Activated naive CD8-positive, alpha-beta T cell treated with anti-CD3 and anti-CD28 coated beads for 36 hours (primary cell): Measurements from ENCODE around the gene RHD. TPM values are rescaled to one million over a fixed set of nuclear protein-coding genes. Genes with fewer than 3 reads are reported as not detected.
"Not testable (repeated sequence)": the region's sequence is repeated elsewhere in the genome, so short reads cannot be mapped to it uniquely, and the experiment has no call there.

Experiments used
- DNase-seq: peaks from one replicate; pipeline ENCODE4 v3.0.0; 2021
- H3K27ac Mint-ChIP-seq: one replicate; pipeline ENCODE4 v1.8.0; 2022; ENCODE audit warnings: mild to moderate bottlenecking, moderate library complexity, mixed read lengths
- H3K27me3 Mint-ChIP-seq: one replicate; pipeline ENCODE4 v1.8.0; 2022; ENCODE audit warnings: mild to moderate bottlenecking, mixed read lengths
- H3K36me3 Mint-ChIP-seq: one replicate; pipeline ENCODE4 v1.8.0; 2021; ENCODE audit warnings: mild to moderate bottlenecking, mixed read lengths
- H3K4me1 Mint-ChIP-seq: one replicate; pipeline ENCODE4 v1.8.0; 2021; ENCODE audit warnings: mixed read lengths
- H3K4me3 Mint-ChIP-seq: one replicate; pipeline ENCODE4 v1.8.0; 2022; ENCODE audit warnings: mild to moderate bottlenecking, moderate library complexity, mixed read lengths
- H3K9me3 Mint-ChIP-seq: one replicate; pipeline ENCODE4 v1.8.0; 2022; ENCODE audit warnings: mixed read lengths
- total RNA-seq, 2 experiments: library from RNA; stranded (reverse); gene quantifications; one replicate each; pipeline ENCODE4 v1.2.3, GENCODE V29; 2021

Gene RHD
- total RNA-seq, 2 experiments from 2014 or later, result not detected

DNA sequence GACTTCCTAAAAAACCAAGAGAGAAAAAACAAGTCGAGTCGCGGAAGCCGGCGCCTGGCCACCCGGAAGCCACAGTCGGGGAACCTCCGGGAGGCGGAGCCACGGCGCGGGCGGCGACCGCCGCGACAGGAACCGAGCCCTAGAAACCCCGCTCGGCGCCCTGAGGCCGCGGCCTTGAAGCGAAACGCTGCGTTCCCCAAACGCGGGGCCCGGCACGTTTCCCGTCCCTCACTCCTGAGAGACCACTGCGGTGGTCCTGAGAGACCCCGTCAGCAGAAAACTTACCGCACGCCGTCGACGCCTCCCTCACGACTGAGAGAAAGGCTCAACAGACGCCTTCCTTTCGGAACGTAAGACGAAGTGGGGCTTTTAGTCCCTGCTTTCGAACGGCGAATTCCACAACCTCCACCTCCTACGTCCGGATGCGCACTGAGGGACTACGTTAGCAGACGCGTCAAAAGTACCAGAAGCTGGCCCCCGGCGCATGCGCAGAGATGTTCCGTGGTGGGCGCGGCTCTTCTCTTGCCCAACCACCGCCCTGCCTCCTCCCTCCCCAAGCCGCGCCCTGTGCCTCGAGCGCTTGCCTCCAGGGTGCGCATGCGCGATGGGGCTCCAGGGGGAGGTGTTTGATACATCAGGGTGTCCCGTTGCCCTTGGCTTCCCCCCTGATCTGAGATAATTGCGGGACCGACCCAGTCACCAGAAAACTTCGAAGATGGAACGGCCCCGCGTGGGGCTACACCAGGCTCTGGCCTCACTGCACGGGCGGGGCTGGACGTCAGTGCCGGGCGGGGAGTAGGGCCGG is 25.1 kb upstream of the RHD start, which contains the start of gene RSRP1:
Gene RSRP1 (minus strand): TSS at position 431 of the 805 bp plus-strand sequence. CDS start 491 bp downstream, outside the sequence.
- H3K4me1 Mint-ChIP-seq, result peaks cover 37% of the 10 kb centered on the region
- no peaks in the 10 kb centered on the region for H3K9me3 Mint-ChIP-seq
- DNase-seq, result peak; percentile 100
- H3K27ac Mint-ChIP-seq, result peak within 1 kb of the TSS; percentile 99
- H3K4me3 Mint-ChIP-seq, result peak within 1 kb of the TSS; percentile 88
- H3K36me3 Mint-ChIP-seq, result peaks cover 42% of the 10 kb centered on the region
- no peaks in the 10 kb centered on the region for H3K27me3 Mint-ChIP-seq

DNA sequence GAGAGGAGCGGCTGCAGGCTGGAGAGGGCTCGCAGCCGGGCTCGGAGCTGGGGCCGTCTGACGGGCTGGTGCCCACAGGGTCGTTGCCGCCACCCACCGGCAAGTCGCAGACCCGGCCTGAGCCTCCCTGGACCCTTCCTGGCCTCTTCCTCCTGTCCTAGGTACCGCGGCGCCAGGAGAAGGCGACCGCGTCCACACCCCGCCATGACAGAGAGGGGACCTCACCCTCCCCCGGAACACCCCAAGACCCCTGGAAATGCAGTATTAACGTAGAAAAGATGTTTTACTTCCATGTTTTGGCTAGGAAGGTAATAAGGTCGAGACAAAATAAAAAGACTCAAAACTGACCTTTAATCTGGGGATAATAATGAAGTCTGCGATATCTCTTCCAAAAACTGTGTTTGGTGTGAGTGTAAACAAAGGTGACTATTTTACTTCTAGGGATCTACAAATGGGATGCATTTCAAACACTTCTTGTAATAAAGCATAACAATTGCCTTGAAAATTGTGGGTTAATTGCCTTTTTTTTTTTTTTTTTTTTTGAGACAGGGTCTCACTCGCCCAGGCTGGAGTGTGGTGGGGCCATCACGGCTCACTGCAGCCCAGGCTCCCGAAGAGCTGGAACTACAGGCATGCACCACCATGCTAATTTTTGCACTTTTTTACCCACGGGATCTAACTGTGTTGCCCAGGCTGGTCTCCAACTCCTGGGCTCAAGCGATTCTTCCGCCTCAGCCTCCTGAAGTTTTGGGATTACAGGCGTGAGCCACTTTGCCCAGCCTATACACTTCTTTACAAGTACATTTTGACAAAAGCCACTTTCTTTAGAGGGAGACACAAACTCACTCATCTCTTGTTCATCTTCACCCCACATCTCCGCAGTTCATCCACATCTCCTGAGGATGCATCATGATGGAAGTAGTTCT is 24.2 kb upstream of the RHD start:
- H3K27ac Mint-ChIP-seq, result peak overlapping the region; percentile 99
- no peaks in the 10 kb centered on the region for H3K9me3 Mint-ChIP-seq
- peaks cover 34% of the 10 kb centered on the region for H3K36me3 Mint-ChIP-seq
- H3K4me1 Mint-ChIP-seq, result peaks cover 32% of the 10 kb centered on the region
- peak overlapping the region; percentile 88 for H3K4me3 Mint-ChIP-seq
- no peak for DNase-seq
- no peaks in the 10 kb centered on the region for H3K27me3 Mint-ChIP-seq

DNA sequence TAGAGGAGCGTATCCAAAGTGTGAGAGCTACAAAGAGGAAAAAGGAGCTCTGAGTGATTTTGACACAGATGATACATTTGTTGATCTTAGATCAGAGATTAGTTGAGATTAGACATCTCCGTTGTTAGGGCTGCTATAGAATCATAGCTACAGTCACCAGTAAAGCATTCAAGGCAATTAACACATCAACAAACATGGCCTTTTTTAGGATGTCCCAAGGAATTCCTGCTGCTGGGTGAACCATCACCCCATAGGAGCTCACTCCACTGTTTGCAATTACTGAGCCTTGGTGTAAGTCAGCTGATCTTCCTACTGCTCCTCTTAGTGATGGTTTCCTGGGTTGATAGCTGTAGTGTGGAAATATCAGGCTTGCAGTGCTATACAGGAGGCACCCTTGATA is 18.4 kb upstream of the RHD start:
- Mint-ChIP-seq H3K9me3 (no peaks in the 10 kb centered on the region), H3K27me3 (no peaks in the 10 kb centered on the region), H3K27ac (no peak overlapping the region), H3K4me3 (no peak overlapping the region), H3K4me1 (peaks cover 1% of the 10 kb centered on the region), H3K36me3 (no peaks in the 10 kb centered on the region)
- DNase-seq, result no peak

DNA sequence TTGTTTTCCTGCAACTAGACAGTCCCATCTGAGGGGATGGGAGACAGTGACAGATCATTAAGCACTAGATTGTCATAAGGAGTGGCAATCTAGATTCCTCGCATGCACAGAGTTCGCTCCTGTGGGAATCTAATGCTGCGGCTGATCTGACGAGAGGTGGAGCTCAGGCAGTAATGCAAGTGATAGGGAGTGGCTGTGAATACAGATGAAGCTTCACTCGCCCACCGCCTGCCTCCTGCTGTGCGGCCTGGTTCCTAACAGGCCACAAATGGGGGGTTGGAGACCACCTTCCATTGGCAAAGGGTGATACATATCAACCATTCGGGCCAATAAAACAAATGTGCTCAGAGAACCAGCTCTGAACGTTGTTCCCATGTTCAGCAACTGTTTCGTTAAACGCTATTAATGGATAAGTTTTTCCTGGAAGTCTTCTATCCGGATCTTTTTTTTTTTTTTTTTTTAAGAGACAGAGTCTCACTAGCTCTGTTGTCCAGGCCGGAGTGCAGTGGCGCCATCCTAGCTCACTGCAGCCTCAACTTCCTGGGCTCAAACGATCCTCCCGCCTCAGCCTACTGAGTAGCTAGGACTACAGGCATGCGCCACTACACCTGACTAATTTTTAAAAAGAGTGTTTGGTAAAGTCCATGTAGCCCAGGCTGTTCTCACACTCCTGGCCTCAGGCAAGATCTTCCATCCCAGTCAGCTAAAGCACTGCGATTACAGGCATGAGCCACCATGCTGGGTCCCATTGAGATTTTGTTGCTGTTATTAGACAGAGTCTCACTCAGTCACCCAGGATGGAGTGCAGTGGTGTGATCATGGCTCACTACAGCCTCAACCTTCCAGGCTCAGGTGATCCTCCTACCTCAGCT is 16.4 kb upstream of the RHD start:
- no peak overlapping the region for H3K27ac Mint-ChIP-seq
- H3K4me1 Mint-ChIP-seq, result peaks cover 9% of the 10 kb centered on the region
- DNase-seq, result no peak
- H3K27me3 Mint-ChIP-seq, result no peaks in the 10 kb centered on the region
- H3K9me3 Mint-ChIP-seq, result no peaks in the 10 kb centered on the region
- H3K36me3 Mint-ChIP-seq, result no peaks in the 10 kb centered on the region
- H3K4me3 Mint-ChIP-seq, result no peak overlapping the region

DNA sequence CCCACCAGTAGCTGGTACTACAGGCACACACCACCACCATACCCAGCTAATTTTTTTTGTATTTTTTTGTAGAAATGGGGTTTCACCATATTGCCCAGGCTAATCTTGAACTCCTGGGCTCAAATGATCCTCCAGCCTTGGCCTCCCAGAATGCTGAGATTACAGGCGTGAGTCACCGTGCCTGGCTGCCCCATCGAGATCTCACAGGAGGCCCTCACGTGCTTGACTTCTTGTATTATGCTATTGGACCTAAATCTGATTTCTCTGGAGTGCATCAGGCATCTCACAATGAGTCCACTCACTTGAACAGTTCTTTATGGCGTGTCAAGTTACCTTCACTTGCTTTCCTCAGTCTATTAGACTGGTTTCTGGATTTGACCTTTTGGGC is 15.7 kb upstream of the RHD start:
- Mint-ChIP-seq H3K27ac (no peak overlapping the region), H3K4me1 (peaks cover 9% of the 10 kb centered on the region), H3K36me3 (no peaks in the 10 kb centered on the region), H3K4me3 (no peak overlapping the region), H3K27me3 (no peaks in the 10 kb centered on the region), H3K9me3 (no peaks in the 10 kb centered on the region)
- DNase-seq, result no peak

DNA sequence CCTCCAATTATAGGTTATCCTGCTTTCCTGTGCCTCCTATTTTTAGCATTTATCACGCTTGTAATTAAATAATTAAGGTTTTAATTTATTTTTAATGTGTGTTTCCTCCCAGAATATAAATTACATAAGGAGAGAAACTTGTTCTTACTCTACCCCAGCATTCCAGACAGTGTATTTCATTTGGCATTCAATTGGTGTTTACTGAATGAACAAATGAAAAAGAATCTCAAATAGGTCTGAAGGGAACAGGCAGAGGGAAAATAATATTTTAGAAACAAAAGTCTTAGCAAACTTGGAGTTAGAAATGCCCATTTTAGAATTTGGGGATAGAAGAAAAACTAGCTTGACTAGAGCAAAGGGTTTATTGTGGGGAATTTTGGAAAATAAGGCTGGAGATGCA is 15.1 kb upstream of the RHD start:
- Mint-ChIP-seq H3K4me1 (peaks cover 9% of the 10 kb centered on the region), H3K4me3 (no peak overlapping the region), H3K36me3 (no peaks in the 10 kb centered on the region), H3K27me3 (no peaks in the 10 kb centered on the region), H3K9me3 (no peaks in the 10 kb centered on the region), H3K27ac (no peak overlapping the region)
- no peak for DNase-seq

DNA sequence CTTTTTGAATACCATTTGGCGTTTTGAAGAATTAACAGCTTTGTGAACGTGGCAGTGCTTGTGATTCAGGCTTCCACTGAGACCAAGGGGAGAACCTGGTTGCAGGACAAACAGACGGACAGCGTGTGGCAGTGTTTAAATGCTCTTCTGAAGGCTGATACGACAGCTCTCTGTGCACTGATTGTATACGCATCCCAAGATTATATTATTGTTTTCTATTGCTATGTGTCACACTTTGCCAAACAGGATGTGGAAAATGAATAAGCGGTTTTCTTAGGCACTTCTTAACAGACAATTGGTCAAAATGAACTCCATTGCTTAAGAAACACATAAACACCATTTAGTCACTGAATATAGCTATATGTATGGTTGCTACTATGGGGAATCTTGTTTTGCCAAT is 12.5 kb upstream of the RHD start:
- H3K27ac Mint-ChIP-seq, result not testable (repeated sequence)

DNA sequence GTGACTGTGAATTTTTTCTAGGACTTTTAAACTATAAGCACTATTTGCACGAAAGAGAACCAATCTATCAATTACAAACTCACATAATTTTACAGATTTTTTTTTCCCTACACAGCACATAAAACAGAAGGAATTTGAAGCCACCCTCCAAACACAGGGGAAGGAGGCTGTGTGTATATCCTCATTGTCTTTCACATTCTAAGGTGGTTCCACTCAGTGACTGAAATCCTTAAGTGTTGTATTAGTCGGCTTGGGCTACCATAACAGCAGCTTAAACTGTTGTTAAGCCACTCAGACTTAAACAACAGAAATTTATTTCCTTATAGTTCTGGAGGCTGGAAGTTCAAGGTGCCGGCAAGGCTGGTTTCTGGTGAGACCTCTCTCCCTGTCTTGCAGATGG is 12.0 kb upstream of the RHD start:
- H3K4me3 Mint-ChIP-seq, H3K27ac Mint-ChIP-seq, DNase-seq: not testable (repeated sequence)

More for the DNA sequence above, 12.5 kb upstream of the RHD start:
- H3K4me1 Mint-ChIP-seq, result peaks cover 13% of the 10 kb centered on the region
- not testable (repeated sequence) for H3K27me3 Mint-ChIP-seq, H3K36me3 Mint-ChIP-seq, H3K4me3 Mint-ChIP-seq, DNase-seq, H3K9me3 Mint-ChIP-seq

DNA sequence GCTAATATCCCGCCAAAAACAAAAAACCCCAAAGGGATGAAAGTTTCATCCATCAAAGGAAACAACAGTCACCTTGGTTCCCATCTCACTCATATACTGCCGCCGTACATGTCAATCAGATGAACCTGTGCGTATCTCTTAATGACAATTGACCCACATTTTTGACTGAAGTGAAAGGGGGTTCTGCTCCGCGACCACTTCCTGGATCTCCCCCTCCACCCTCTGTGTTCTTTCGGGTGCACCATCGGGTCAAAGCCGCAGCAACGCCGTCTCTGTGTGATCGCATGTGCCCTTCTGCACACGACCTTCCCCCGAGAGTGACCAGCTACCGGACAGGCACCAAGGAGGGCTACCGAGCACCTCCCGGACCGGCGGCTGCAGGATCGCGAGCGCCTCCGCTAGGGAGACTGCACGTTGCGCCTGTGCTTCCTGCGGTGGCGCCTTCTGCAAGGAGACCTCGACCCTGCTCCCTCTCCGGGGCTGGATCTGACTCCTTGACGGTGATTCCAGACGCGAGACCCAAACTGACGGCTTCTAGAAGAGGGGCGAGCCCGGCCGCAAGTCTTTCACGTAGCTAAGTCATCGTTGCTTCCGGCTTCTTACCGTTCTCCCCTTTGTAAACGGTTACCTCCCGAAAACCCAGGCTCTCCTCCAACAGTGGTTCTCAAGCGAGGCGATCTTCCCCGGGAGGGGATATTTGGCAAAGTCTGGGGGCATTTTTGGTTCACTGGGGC is 5.6 kb upstream of the RHD start:
- H3K27me3 Mint-ChIP-seq, H3K9me3 Mint-ChIP-seq, H3K4me1 Mint-ChIP-seq, H3K36me3 Mint-ChIP-seq: not testable (repeated sequence)
- DNase-seq, result peak; percentile 12
- Mint-ChIP-seq H3K4me3 (peak overlapping the region; percentile 87), H3K27ac (peak overlapping the region; percentile 86)

More for the DNA sequence above, 12.0 kb upstream of the RHD start:
- H3K27me3 Mint-ChIP-seq, H3K9me3 Mint-ChIP-seq, H3K36me3 Mint-ChIP-seq: not testable (repeated sequence)
- peaks cover 13% of the 10 kb centered on the region for H3K4me1 Mint-ChIP-seq

DNA sequence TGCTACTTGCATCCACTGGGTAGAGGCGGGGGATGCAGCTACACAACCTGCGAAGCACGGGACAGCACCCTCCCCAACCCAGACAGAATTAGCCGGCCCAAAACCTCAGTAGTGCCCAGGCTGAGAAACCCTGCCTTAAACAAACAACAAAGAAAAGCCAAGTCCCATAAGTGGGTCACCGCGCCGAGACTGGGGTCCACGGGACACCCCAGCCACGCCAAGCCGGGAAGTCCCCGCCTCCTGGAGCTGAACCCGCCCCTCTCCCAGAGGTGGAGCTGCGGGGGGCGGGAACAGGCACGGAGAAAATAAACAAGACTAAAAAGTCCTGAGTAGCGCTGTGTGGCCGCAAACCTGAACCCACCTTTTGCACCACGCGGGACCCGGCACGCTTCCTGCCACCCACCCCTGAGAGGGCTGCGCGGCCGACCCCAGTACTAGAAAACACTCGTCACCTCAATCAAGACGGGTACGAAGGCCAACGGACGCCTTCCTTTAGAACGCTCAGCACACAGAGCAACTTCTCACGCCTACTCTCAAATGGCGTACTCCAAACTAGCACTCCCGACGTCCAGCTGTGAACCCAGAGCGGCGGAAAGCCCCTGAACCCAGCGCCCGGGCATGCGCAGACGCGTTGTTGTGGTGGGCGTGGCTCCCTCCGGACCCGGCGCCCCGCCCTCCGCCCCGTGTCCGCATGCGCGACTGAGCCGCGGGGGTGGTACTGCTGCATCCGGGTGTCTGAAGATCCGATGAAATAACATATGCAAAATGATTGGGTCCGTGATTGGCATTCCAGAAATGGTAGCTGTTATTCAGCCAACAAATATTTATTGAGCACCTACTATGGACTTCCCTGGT is 4.8 kb upstream of the RHD start:
- H3K36me3 Mint-ChIP-seq, H3K9me3 Mint-ChIP-seq, H3K27me3 Mint-ChIP-seq, H3K4me1 Mint-ChIP-seq: not testable (repeated sequence)
- Mint-ChIP-seq H3K4me3 (peak overlapping the region; percentile 72), H3K27ac (peak overlapping the region; percentile 69)
- peak; percentile 84 for DNase-seq

DNA sequence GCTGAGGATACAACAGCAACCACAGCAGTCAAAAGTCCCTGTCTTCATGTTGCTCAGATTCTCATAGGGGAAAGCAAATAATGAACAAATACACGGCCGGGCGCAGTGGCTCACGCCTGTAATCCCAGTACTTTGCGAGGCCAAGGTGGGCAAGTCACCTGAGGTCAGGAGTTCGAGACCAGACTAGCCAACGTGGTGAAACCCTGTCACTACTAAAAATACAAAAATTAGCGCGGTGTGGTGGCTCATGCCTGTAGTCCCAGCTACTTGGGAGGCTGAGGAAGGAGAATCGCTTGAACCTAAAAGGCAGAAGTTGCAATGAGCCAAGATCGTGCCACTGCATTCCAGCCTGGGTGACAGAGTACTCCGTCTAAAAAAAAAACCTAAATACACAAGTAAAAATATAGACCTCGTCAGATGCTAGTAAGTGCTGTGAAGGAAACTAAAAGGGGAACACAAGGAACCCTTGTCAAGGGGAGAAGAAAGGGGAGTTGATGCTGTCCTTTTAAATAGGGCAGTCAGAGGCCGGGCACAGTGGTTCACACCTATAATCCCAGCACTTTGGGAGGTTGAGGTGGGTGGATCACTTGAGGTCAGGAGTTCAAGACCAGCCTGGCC is 4.1 kb upstream of the RHD start:
- not testable (repeated sequence) for H3K9me3 Mint-ChIP-seq, DNase-seq, H3K4me1 Mint-ChIP-seq, H3K27me3 Mint-ChIP-seq, H3K36me3 Mint-ChIP-seq
- H3K4me3 Mint-ChIP-seq, result peak overlapping the region; percentile 72
- peak overlapping the region; percentile 51 for H3K27ac Mint-ChIP-seq

DNA sequence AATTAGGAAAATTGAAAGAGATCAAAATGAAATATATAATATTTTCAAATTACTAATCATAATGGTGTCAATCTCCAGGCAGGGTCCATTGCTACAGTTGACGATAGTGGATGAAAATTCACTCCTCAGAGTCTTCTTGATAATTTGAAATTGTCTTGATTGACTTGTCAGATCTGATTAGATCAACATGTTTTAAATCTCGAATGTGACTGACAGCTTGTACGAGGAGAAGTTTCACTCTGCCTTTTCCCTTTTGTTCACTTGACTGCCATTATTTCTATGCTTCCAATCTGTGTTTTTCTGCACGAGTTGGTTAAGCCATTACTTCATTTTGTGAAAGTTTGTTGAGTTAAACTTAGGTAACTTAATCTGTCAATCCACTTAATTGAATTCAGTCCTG is 3.3 kb downstream of the RHD start:
- not testable (repeated sequence) for H3K27ac Mint-ChIP-seq, DNase-seq, H3K4me1 Mint-ChIP-seq, H3K36me3 Mint-ChIP-seq, H3K9me3 Mint-ChIP-seq, H3K27me3 Mint-ChIP-seq, H3K4me3 Mint-ChIP-seq

DNA sequence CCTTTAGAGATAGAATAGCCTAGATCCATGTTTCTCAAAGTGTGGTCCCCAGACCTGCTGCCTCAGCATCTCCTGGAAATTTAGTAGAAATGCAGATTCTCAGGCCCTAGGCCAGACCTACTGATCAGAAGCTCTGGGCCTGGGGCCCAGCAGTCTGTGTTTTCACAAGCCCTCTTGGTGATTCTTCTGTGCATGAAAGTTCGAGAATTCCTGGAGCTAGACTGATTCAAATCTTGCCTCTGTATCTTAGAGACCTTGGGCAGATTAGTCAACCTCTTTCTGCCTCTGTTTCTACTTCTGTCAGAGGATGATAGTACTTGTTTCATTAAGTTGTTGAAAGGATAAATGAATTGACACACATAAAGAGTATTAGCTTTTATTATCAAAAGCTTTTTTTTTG is 5.0 kb downstream of the RHD start:
- not testable (repeated sequence) for H3K36me3 Mint-ChIP-seq, H3K9me3 Mint-ChIP-seq, H3K4me1 Mint-ChIP-seq

More for the DNA sequence above, 5.0 kb downstream of the RHD start:
- H3K4me3 Mint-ChIP-seq, H3K27me3 Mint-ChIP-seq, H3K27ac Mint-ChIP-seq, DNase-seq: not testable (repeated sequence)
